Kidney (tissue), 14 donors: ENCODE data around the gene TUBGCP4. TPM values are rescaled to one million over a fixed set of nuclear protein-coding genes. Genes with fewer than 3 reads are reported as not detected.

Experiments
- DNase-seq, 5 donors: peaks; one replicate each; pipeline ENCODE4 v3.0.0-alpha.2; 2013 to 2020
- FAIRE-seq: peaks from 2 replicates; lab custom pipeline; 2012; peaks lifted over from hg19 to GRCh38; lab: Jason Lieb, UNC
- H3K27ac ChIP-seq, 2 donors: one replicate each; pipeline ENCODE4 v1.7.0; 2013; ENCODE audit warnings: low read depth in 2 of 2, low read length in 2 of 2, inconsistent platforms in 1 of 2
- H3K27me3 ChIP-seq: one replicate; pipeline ENCODE4 v1.7.1; 2013; ENCODE audit warnings: low read length, inconsistent platforms; ENCODE audit not compliant: control insufficient read depth, insufficient read depth
- H3K36me3 ChIP-seq, 3 donors: one replicate each; pipeline versions ENCODE4 v1.7.0 to v1.7.1; 2013; ENCODE audit warnings: low read length in 3 of 3, control low read depth in 1 of 3, inconsistent platforms in 1 of 3; ENCODE audit not compliant: insufficient read depth in 3 of 3, control insufficient read depth in 2 of 3
- H3K4me1 ChIP-seq, 3 donors: one replicate each; pipeline versions ENCODE4 v1.7.0 to v1.7.1; 2013; ENCODE audit warnings: low read length in 3 of 3, inconsistent platforms in 1 of 3, low read depth in 1 of 3; ENCODE audit not compliant: control insufficient read depth in 2 of 3, insufficient read depth in 2 of 3
- H3K4me3 ChIP-seq, 3 donors: one replicate each; pipeline versions ENCODE4 v1.7.0 to v1.8.1; 2013; ENCODE audit warnings: low read length in 3 of 3, control low read depth in 1 of 3, inconsistent platforms in 1 of 3
- H3K9ac ChIP-seq, 3 donors: one replicate each; pipeline versions ENCODE4 v1.7.0 to v1.7.1; 2013; ENCODE audit warnings: low read length in 3 of 3, control low read depth in 1 of 3, inconsistent platforms in 1 of 3
- H3K9me3 ChIP-seq, 3 donors: one replicate each; pipeline versions ENCODE4 v1.7.0 to v1.7.1; 2013; ENCODE audit warnings: low read length in 3 of 3, control low read depth in 1 of 3, inconsistent platforms in 1 of 3; ENCODE audit not compliant: control insufficient read depth in 2 of 3, insufficient read depth in 1 of 3
- CTCF ChIP-seq: IDR thresholded peaks from 3 replicates; pipeline ENCODE4 v1.5.1; 2012; ENCODE audit warnings: mild to moderate bottlenecking, moderate library complexity, borderline replicate concordance; ENCODE audit not compliant: insufficient read depth; ENCODE audit errors: extremely low read depth
- intact Hi-C: fragments of 100-400 bp; cut with DNase I; formaldehyde crosslinking; loops from one replicate; pipeline ENCODE4 v1.11.1; 2022
- polyA plus RNA-seq: library from polyadenylated mRNA; stranded (reverse); fragments of 350-450 nt; fragmentation: Illumina TruSeq; extraction: RNeasy Lipid Tissue Mini Kit (QIAGEN cat#74804); gene quantifications from one replicate; pipeline ENCODE4 v1.2.3, GENCODE V29; 2014; ENCODE audit warnings: low read depth, low replicate concordance; ENCODE audit not compliant: insufficient read depth
- total RNA-seq: library from RNA; stranded (reverse); fragmentation: NEBNext Ultra II Directional; extraction: Animal tissue kit (Norgen Biotek cat#: 25700); gene quantifications from one replicate; pipeline ENCODE4 v1.2.1, GENCODE V29; 2021
- donor health status: control.
- donor health status: control.
- donor health status: control.
- donor health status: control.
- donor health status: control.
- donor health status: DM: yes; HTN: yes; CAD: no.
- donor health status: Normal renal cell carcinoma (clear cell type).

The TUBGCP4 gene
- total and polyA plus RNA-seq, 2 donors from 2014 or later: 2.7 to 12.9 TPM

DNA sequence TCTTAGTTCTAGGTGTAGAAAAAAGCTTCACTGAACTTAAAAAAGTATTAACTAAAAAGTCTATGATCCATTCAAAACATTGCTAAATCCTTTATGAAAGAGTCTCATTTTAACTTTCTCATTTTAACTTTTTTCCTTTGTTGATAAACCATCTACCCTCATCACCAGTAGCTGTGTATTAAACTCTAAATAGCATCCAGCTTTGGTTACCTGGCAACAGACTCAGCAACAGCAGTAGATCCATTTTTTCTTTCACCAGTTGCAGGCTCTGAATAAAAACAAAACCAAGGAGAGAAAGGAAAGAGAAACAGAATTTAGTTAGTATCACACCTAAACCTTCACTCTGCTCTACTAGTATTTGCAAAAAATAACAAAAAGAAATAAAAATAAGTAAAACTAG is 70.4 kb downstream of the TUBGCP4 start:
- H3K27me3 ChIP-seq: no peaks in the 10 kb centered on the region
- no peak overlapping the region for H3K9ac ChIP-seq
- DNase-seq (peak in 1 of 5 donors; percentile 3), FAIRE-seq (no peak)
- no peak overlapping the region for H3K27ac ChIP-seq
- H3K36me3 ChIP-seq: peaks cover 8 to 30% (median 14%) of the 10 kb centered on the region in 3 donors
- no peak overlapping the region for H3K4me3 ChIP-seq
- intact Hi-C loops: no loop called here
- TF ChIP-seq CTCF: no peak
- H3K9me3 ChIP-seq: no peaks in the 10 kb centered on the region
- H3K4me1 ChIP-seq: no peaks in the 10 kb centered on the region

GRCh38 chr15:43446344-43446743 is 75.4 kb downstream of the TUBGCP4 start:
- intact Hi-C loops: no loop called here
- H3K9ac ChIP-seq: no peak overlapping the region
- no peak for DNase-seq
- H3K9me3 ChIP-seq: no peaks in the 10 kb centered on the region
- H3K4me3 ChIP-seq: no peak overlapping the region
- TF ChIP-seq CTCF: no peak
- H3K36me3 ChIP-seq: peaks cover 6 to 13% (median 7%) of the 10 kb centered on the region in 3 donors
- H3K27me3 ChIP-seq: no peaks in the 10 kb centered on the region
- H3K27ac ChIP-seq: no peak overlapping the region
- no peak for FAIRE-seq
- no peaks in the 10 kb centered on the region for H3K4me1 ChIP-seq

DNA sequence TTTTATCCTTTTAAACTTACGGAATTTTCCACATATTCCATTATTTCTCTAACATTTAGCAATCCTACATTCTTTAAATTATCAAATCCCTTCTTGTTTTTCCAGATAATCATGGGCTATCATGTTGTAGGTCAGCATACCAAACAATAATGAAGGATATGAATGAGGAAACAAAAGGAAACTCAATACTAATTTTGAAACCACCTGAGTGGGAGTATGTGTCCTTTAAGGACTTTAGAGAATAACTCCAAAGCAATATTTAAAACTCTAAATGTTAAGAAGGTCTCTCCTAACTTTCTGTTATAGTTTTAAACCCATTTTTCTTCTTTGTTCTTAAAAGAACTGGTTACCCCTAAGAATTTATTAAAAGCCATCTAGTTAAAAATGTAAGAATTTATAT is 79.1 kb downstream of the TUBGCP4 start:
- intact Hi-C loops: no loop called here
- no peak for TF ChIP-seq CTCF
- FAIRE-seq: no peak

More for the DNA sequence above, 79.1 kb downstream of the TUBGCP4 start:
- no peak overlapping the region for H3K27ac ChIP-seq
- H3K4me3 ChIP-seq: no peak overlapping the region
- H3K9me3 ChIP-seq: no peaks in the 10 kb centered on the region
- DNase-seq: no peak
- H3K4me1 ChIP-seq: no peaks in the 10 kb centered on the region
- H3K36me3 ChIP-seq: peaks cover under 1 to 11% (median 7%) of the 10 kb centered on the region in 3 donors
- H3K27me3 ChIP-seq: no peaks in the 10 kb centered on the region
- H3K9ac ChIP-seq: no peak overlapping the region

Other genes starting within 250 kb of the TUBGCP4 start
- gene TMEM62, start 237.5 kb upstream of the TUBGCP4 start, total RNA-seq: 31.2 TPM
- 14.7 TPM for gene TMEM62, start 237.5 kb upstream of the TUBGCP4 start, polyA plus RNA-seq
- gene CCNDBP1, start 185.7 kb upstream of the TUBGCP4 start, total RNA-seq: 56.8 TPM
- 64.3 TPM for gene CCNDBP1, start 185.7 kb upstream of the TUBGCP4 start, polyA plus RNA-seq
- not detected for gene EPB42, start 150.1 kb upstream of the TUBGCP4 start, total RNA-seq
- gene EPB42, start 150.1 kb upstream of the TUBGCP4 start, polyA plus RNA-seq: not detected
- not detected for gene TGM5, start 104.2 kb upstream of the TUBGCP4 start, total RNA-seq
- gene TGM5, start 104.2 kb upstream of the TUBGCP4 start, polyA plus RNA-seq: not detected
- gene TGM7, start 68.8 kb upstream of the TUBGCP4 start, total RNA-seq: not detected
- gene TGM7, start 68.8 kb upstream of the TUBGCP4 start, polyA plus RNA-seq: not detected
- 12.7 TPM for gene LCMT2, start 40.5 kb upstream of the TUBGCP4 start, total RNA-seq
- 5.8 TPM for gene LCMT2, start 40.5 kb upstream of the TUBGCP4 start, polyA plus RNA-seq
- gene ZSCAN29, start 58 bp upstream of the TUBGCP4 start, total RNA-seq: 22.1 TPM
- gene ZSCAN29, start 58 bp upstream of the TUBGCP4 start, polyA plus RNA-seq: 3.2 TPM
- gene TP53BP1, start 122.1 kb downstream of the TUBGCP4 start, total RNA-seq: 47.4 TPM
- gene TP53BP1, start 122.1 kb downstream of the TUBGCP4 start, polyA plus RNA-seq: 15.9 TPM
- 9.3 TPM for gene MAP1A, start 146.5 kb downstream of the TUBGCP4 start, total RNA-seq
- 2.7 TPM for gene MAP1A, start 146.5 kb downstream of the TUBGCP4 start, polyA plus RNA-seq
- 64.6 TPM for gene PPIP5K1, start 219.1 kb downstream of the TUBGCP4 start, total RNA-seq
- gene PPIP5K1, start 219.1 kb downstream of the TUBGCP4 start, polyA plus RNA-seq: 7.7 TPM
- gene CKMT1B, start 222.9 kb downstream of the TUBGCP4 start, total RNA-seq: 14.5 TPM
- gene CKMT1B, start 222.9 kb downstream of the TUBGCP4 start, polyA plus RNA-seq: 9.2 TPM
- 0.19 TPM for gene STRC, start 247.7 kb downstream of the TUBGCP4 start, total RNA-seq
- gene STRC, start 247.7 kb downstream of the TUBGCP4 start, polyA plus RNA-seq: 0.22 TPM